GM08714 (cell line): ENCODE data around the gene IGSF23.
"Not testable (repeated sequence)": the region's sequence is repeated elsewhere in the genome, so short reads cannot be mapped to it uniquely, and the experiment has no call there.

Experiments
- H3K4me3 ChIP-seq: fragments of 200-500 bp; sonication (Bioruptor generic); 2 replicates; pipeline ENCODE4 v1.5.1; 2014; ENCODE audit warnings: mild to moderate bottlenecking, low read length, inconsistent platforms
- ZNF274 ChIP-seq: IDR thresholded peaks from 2 replicates; pipeline ENCODE4 v1.6.1; 2012; ENCODE audit warnings: mild to moderate bottlenecking, low read depth, low read length

The IGSF23 gene

DNA sequence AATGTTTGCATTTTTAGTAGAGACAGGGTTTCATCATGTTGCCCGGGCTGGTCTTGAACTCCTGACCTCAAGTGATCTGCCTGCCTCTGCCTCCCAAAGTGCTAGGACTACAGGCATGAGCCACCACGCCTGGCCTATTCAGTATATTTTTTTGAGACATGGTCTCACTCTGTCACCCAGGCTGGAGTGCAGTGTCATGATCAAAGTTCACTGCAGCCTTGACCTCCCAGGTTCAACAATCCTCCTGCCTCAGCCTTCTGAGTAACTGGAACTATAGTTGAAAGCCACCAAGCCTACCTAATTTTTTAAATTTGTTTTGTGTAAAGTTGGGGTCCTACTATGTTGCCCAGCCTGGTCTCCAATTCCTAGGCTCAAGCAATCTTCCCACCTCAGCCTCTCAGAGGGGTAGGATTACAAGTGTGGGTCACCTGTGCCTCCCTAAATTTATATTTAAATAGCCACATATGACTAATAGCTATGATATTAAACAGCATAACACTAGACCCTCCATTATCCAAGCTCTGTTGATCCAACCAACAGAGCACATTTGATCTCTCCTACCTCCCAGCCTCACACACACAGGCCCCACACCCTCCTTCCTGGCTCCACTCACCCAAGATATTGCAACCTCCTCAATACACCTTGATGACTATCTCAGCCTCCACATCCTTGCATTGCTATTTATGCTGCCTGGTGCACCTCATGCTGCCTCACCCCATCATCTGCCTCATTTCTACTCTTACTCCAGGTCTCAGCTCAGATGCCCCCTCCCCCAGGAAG lies 55.8 kb downstream of the IGSF23 start:
- no peak overlapping the region for H3K4me3 ChIP-seq
- no peak for TF ChIP-seq ZNF274

DNA sequence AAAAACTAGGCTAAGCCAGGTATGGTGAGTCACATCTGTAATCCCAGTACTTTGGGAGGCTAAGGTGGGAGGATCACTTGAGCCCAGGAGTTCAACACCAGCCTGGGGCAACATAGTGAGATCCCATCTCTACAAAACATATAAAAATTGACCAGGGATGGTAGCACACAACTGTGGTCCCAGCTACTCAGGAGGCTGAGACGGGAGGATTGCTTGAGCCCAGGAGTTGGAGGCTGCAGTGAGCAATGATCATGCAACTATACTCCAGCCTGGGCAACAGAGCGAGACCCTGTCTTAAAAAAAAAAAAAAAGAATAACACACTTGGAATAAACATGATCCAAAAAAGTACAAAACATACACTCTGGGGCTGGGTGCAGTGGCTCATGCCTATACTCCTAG lies 56.7 kb downstream of the IGSF23 start:
- H3K4me3 ChIP-seq = not testable (repeated sequence)

DNA sequence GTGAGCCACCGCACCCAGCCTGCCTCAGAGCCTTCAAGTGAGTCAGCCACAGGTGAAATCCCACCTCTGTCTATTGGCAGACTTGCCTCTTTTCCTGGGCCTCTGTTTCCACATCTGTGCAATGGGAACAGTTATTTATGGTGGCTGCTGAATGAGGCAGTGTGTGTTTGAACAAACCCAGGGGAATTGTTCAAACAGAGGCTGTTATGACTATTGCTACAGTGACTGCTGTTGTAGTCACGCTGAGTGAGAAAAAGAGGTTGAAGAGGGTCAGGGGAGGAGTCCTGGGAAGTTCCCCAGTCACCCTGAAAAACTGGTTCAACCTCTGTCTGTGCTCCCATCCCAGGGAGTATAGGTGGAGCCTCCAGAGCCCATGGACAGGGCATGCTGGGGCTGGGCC lies 58.0 kb downstream of the IGSF23 start, which contains the start of gene CEACAM19:
Gene CEACAM19, plus strand, starts transcription at position 83 of the 400 bp plus-strand sequence. CDS start 450 bp downstream, outside the sequence.
- no peak for TF ChIP-seq ZNF274
- no peak within 1 kb of the TSS for H3K4me3 ChIP-seq

DNA sequence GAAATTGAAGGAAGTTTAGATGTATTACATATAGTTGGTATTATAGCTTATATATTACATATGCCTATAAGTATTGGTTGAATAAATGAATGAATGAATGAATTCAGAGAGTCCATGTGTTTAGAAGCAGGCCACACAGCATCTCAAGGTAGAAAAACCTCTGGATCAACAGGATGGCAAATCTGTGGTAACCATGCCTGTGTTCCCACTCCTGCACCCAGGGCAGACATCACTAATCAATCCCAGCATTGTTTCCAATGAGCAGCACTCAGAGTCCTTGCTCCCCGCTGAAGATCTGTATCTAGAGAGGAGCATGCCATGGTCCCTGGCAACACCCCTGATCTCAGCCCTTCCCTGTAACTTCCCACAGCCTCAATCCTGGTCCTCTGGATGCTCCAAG lies 58.9 kb downstream of the IGSF23 start:
- H3K4me3 ChIP-seq = no peak overlapping the region

DNA sequence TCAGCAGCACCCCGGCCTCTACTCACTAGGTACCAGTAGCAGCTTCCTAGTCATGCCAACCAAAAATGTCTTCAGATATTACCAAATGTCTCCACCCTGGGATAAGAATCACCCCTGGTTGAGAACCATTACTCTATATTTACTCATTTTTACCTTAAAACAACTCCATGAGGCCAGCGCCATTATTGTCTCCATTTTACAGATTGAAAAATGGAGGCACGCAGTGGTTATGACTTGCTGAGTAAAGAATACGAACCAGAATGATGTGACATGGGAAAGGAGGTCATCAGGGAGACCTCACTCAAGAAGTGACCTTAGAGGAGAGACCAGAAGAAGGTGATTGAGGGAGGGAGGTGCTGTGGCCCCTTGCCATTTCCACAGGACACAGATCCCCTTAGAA lies 60.1 kb downstream of the IGSF23 start:
- H3K4me3 ChIP-seq = no peak overlapping the region
- TF ChIP-seq ZNF274 = no peak

More for the DNA sequence above, 58.9 kb downstream of the IGSF23 start:
- TF ChIP-seq ZNF274 = no peak

DNA sequence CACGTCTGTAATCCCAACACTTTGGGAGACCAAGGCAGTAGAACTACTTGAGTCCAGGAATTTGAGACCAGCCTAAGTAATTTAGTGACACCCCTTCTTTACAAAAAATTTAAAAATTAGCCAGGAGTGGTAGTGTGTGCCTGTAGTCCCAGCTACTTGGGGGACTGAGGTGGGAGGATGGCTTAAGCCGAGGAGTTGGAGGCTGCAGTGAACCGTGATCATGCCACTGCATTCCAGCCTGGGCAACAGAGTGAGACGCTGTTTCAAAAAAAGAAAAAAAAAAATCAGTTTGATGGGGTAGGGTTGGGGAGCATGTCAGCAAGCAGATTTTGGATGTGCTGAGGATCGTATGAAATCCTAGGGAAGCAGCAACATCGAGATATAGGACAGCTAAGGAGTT lies 62.2 kb downstream of the IGSF23 start:
- H3K4me3 ChIP-seq = no peak overlapping the region
- no peak for TF ChIP-seq ZNF274

DNA sequence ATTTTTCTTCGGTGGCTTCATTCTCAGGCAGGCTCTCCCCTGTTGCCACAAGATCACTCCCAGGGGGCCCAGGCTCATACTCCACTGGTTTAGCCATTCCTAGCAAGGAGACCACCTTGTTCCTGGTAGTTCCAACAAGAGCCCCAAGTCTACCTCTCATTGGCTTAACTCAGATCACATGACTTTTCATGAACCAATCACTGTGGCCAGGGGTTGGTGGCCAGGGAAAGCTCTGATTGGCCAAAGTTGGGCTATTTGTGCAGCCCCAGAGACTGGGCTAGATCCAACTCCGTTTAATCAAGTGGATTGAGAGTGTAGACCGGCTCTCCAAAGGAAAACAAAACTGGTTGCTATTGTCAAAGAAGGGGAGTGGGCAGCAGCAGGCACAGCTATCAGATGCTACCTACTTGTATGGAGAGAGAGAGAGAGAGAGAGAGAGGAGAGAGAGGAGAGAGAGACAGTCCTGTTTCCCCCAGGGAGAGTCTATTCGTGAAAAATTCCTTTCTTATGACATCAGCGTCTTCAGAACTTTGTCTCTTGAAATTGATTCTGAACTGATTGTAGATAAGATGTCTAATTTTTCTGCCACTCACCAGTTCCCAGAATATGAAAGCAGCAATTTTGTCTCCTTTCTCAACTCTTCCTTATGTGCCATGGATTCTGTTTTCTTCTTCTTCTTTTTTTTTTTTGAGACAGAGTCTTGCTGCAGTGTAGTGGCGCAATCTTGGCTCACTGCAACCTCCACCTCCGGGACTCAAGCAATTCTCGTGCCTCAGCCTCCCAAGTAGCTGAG lies 63.9 kb downstream of the IGSF23 start:
- TF ChIP-seq ZNF274 = no peak
- no peak overlapping the region for H3K4me3 ChIP-seq

DNA sequence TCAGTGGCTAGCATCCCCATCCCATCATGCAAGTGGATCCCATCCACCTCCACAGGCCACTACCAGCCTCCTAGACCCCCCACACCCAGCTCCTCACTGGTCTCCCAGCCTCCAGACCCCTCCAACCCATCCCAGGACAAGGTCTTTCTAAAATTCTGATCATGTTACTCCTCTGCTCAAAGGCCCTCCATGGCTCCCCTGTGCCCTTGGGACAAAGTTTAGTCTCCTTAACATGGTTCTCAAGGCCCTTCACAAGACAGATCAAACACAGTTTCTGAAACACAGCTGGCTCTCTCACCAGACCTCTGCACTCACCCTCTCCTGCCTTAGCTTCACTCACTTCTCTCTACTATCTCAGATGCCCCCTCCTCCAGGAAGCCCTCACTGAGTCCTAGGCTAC lies 67.2 kb downstream of the IGSF23 start:
- no peak for TF ChIP-seq ZNF274
- no peak overlapping the region for H3K4me3 ChIP-seq

DNA sequence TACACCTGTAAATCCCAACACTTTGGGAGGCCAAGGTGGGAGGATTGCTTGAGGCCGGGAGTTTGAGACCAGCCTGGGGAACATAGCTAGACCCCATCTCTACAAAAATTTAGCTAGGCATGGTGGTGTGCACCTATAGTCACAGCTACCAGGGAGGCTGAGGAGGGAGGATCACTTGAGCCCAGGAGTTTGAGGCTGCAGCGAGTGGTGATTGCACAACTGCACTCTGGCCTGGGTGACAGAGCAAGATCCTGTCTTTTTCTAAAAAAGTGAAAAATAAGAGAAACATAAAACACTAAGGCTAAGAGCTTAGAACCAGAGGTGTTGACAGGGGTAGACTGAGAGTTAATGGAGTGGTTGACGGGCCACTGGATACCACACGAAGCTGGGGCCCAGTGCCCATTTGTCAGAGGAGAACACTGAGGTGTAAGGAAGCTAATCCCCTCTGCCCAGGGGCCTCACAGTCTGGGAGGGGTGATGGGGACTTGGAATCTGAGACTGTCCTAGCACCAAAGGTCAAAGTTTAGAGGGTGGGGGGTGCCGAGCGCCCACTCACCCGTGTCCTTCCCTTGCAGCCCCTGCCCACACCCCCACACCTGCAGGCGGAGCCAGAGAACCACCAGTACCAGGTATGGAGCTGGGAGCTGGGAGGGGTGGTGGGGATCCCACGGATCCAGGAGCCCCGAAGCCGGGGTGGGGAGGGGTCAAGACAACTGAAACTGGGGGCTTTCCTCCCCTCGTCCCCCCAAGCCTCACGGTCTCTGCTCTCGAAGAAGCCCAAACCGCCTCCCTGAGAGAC lies 68.8 kb downstream of the IGSF23 start:
- no peak for TF ChIP-seq ZNF274
- no peak overlapping the region for H3K4me3 ChIP-seq

DNA sequence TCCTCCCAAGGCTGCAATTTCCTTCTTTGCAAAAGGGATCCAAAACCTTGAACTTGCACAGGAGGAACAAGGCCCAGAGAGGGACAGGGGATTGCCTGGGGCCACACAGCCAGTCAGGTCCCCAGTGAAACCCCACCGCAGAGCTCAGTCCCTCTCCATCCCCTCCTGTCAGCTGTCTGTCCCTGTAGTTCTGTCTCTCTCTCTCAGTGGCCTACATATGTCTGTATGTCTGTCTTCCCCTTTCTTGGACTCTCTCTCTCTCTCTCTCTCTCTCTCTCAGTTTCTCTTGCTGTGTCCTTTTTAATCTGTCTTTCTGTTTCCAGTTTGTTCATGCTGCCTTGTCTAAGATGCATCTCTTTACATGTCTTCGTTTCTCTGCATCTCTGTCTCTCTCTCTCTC lies 69.4 kb downstream of the IGSF23 start:
- H3K4me3 ChIP-seq = no peak overlapping the region
- no peak for TF ChIP-seq ZNF274

DNA sequence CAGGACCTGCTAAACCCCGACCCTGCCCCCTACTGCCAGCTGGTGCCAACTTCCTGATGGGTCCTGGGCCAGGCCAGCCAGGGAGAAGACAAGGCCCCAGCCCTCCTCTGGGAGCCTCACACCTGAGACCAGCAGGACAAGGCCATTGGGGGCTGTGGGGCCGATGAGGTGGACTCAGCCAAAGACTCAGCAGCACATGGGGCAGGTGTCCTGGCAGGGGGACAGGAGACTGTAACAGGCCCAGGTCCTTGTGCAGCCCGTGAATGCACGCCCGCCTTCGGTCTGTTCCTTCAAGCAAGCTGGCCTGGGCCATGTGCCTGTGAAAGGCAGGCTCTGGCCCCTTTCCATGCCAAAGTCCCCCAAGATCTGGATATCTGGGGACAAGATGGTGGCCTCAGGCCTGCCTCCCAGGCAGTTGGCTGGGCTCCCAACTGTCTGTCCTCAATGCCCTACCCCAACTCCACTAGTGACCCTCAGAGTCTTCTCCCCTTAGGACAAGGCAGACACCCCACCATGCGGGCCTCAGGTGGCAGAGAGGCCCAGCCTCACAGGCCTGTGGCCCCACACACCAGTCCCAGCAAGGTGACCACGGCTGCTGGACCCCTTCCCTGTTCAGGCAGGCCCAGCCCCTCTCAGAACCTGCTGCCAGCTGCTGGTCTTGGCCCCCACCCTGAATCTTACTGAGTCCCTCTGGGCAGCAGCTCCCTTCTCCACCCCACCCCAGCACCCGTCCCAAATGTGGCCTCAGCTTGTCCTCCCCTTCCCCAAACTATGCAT lies 70.3 kb downstream of the IGSF23 start:
- no peak for TF ChIP-seq ZNF274
- H3K4me3 ChIP-seq = no peak overlapping the region

DNA sequence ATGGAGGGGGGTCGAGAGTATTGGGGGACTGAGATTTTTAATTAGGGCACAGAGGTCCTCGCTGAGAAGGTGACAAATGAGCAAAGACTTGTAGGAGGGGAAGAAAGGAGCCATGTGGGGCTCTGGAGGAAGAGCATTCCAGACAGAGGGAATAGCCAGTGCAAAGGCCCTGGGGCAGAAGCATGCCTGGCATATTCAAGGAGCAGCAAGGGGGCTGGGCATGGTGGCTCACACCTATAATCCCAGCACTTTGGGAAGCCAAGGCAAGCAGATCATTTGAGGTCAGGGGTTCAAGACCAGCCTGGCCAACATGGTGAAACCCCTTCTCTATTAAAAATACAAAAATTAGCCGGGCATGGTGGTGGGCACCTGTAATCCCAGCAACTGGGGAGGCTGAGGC lies 71.0 kb downstream of the IGSF23 start:
- not testable (repeated sequence) for H3K4me3 ChIP-seq

DNA sequence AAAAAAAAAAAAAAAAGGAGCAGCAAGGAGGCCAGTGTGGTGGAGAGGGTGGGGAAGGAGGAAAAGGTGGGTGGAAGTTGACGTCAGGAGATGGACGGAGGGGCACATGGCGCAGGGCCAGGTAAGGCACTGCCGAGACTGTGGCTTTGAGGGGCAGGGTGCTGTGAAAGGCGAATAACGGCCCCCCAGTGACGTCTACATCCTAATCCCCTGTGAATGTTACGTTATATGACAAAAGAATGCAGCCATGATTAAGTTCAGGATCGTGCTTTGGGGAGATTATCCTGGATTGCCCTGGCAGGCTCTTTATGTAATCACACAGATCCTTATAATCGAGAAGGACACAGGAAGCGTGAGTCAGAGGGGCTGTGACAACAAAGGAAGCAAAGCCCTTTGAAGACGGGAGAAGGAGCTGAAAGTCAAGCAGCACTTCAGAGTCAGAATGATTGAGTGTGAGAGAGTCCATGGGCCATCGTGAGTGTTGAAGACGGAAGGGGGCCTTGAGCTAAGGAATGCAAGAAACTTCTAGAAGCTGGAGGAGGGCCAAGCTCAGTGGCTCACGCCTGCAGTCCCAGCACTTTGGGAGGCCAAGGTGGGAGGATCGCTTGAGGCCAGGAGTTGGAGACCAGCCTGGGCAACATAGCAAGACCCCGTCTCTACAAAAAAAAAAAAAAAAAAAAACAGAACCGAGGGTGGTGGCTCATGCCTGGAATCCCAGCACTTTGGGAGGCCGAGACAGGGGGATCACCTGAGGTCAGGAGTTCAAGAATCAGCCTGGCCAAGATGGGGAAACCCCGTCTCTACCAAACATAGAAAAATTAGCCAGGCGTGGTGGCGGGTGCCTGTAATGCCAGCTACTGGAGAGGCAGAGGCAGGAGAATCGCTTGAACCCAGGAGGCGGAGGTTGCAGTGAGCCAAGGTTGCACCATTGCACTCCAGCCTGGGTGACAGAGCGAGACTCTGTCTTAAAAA lies 71.8 kb downstream of the IGSF23 start:
- no peak for TF ChIP-seq ZNF274
- H3K4me3 ChIP-seq = no peak overlapping the region
